ENCODE results near the gene LIPF. TPM values are rescaled to one million over a fixed set of nuclear protein-coding genes. Genes with fewer than 3 reads are reported as not detected.

The LIPF gene
- total and polyA plus RNA-seq, 2 donors from 2014 or later = not detected

- DNase-seq = no peak
Measured at GRCh38 chr10:88618496-88618895, 45.7 kb upstream of the LIPF start.

DNA sequence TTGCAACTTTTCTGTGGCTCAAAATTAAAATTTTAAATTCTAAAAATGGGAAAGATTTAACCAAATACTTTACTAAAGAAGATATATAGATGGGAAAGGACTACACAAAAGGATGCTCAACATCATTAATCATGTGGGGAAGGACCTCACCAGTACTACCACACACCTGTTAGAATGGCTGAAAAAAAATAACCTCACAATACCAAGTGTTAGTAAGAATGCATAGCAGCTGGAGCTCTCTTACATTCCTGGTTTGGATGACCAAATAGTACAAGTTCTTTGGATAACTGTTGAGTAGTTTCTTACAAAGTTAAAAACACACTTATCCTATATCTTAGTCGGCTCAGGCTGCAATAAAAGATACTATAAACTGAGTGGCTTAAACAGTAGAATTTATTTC, 43.8 kb upstream of the LIPF start:
- Histone ChIP-seq H3K36me3 (ENCODE audit: control insufficient read depth in 2 of 3, insufficient read depth in 3 of 3, low read length in 3 of 3) (no peaks in the 10 kb centered on the region), H3K9ac (ENCODE audit: low read length in 3 of 3) (no peak overlapping the region), H3K27me3 (ENCODE audit: control insufficient read depth, insufficient read depth, low read length) (no peaks in the 10 kb centered on the region), H3K4me1 (ENCODE audit: control insufficient read depth in 2 of 3, insufficient read depth in 2 of 3, low read depth in 1 of 3, low read length in 3 of 3) (no peaks in the 10 kb centered on the region), H3K4me3 (ENCODE audit: low read length in 3 of 3) (no peak overlapping the region), H3K9me3 (ENCODE audit: control insufficient read depth in 2 of 3, insufficient read depth in 1 of 3, low read length in 3 of 3) (no peaks in the 10 kb centered on the region), H3K27ac (ENCODE audit: low read depth in 2 of 2, low read length in 2 of 2) (no peak overlapping the region)
- FAIRE-seq (no peak), DNase-seq (no peak)
- intact Hi-C loops (cut with DNase I) = no loop called here
- TF ChIP-seq, protein P1, sequence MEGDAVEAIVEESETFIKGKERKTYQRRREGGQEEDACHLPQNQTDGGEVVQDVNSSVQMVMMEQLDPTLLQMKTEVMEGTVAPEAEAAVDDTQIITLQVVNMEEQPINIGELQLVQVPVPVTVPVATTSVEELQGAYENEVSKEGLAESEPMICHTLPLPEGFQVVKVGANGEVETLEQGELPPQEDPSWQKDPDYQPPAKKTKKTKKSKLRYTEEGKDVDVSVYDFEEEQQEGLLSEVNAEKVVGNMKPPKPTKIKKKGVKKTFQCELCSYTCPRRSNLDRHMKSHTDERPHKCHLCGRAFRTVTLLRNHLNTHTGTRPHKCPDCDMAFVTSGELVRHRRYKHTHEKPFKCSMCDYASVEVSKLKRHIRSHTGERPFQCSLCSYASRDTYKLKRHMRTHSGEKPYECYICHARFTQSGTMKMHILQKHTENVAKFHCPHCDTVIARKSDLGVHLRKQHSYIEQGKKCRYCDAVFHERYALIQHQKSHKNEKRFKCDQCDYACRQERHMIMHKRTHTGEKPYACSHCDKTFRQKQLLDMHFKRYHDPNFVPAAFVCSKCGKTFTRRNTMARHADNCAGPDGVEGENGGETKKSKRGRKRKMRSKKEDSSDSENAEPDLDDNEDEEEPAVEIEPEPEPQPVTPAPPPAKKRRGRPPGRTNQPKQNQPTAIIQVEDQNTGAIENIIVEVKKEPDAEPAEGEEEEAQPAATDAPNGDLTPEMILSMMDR (IDR thresholded peaks at IDR 0.05; ENCODE audit: borderline replicate concordance, extremely low read depth, insufficient read depth) = no peak

More at GRCh38 chr10:88618496-88618895, 45.7 kb upstream of the LIPF start:
- H3K27me3 ChIP-seq (ENCODE audit: control insufficient read depth, insufficient read depth, low read length) = no peaks in the 10 kb centered on the region
- H3K4me3 ChIP-seq (ENCODE audit: low read length in 3 of 3) = no peak overlapping the region
- no peaks in the 10 kb centered on the region for H3K4me1 ChIP-seq (ENCODE audit: control insufficient read depth in 2 of 3, insufficient read depth in 2 of 3, low read depth in 1 of 3, low read length in 3 of 3)
- no peak overlapping the region for H3K27ac ChIP-seq (ENCODE audit: low read depth in 2 of 2, low read length in 2 of 2)
- TF ChIP-seq, protein P1 (IDR thresholded peaks at IDR 0.05; ENCODE audit: borderline replicate concordance, extremely low read depth, insufficient read depth) = no peak
- no peaks in the 10 kb centered on the region for H3K36me3 ChIP-seq (ENCODE audit: control insufficient read depth in 2 of 3, insufficient read depth in 3 of 3, low read length in 3 of 3)
- no peaks in the 10 kb centered on the region for H3K9me3 ChIP-seq (ENCODE audit: control insufficient read depth in 2 of 3, insufficient read depth in 1 of 3, low read length in 3 of 3)
- intact Hi-C loops (cut with DNase I) = no loop called here
- H3K9ac ChIP-seq (ENCODE audit: low read length in 3 of 3) = no peak overlapping the region
- FAIRE-seq = no peak

DNA sequence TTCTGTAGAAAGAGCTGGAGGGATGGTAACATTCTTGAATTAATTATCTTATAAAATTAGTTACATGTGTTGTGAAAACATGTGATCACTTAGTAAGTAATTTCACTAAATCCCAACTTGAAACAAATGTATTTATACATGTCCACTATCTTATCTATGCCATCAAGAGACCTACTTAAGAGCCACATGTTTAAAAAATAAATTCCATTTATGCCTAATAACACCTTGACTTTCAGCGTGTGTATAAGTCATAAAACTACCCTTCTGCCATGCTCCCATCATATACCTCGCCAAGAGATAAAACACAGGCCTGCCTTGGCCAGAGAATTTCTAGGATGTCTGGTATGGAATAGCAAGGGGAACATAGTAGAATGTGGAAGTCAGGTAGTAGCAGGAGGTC, 40.4 kb upstream of the LIPF start:
- Histone ChIP-seq H3K4me3 (ENCODE audit: low read length in 3 of 3) (no peak overlapping the region), H3K9ac (ENCODE audit: low read length in 3 of 3) (no peak overlapping the region), H3K27me3 (ENCODE audit: control insufficient read depth, insufficient read depth, low read length) (no peaks in the 10 kb centered on the region), H3K4me1 (ENCODE audit: control insufficient read depth in 2 of 3, insufficient read depth in 2 of 3, low read depth in 1 of 3, low read length in 3 of 3) (no peaks in the 10 kb centered on the region), H3K27ac (ENCODE audit: low read depth in 2 of 2, low read length in 2 of 2) (no peak overlapping the region), H3K9me3 (ENCODE audit: control insufficient read depth in 2 of 3, insufficient read depth in 1 of 3, low read length in 3 of 3) (no peaks in the 10 kb centered on the region), H3K36me3 (ENCODE audit: control insufficient read depth in 2 of 3, insufficient read depth in 3 of 3, low read length in 3 of 3) (no peaks in the 10 kb centered on the region)
- no peak for FAIRE-seq
- intact Hi-C loops (cut with DNase I) = no loop called here
- TF ChIP-seq, protein P1 (IDR thresholded peaks at IDR 0.05; ENCODE audit: borderline replicate concordance, extremely low read depth, insufficient read depth) = no peak
- DNase-seq = no peak

DNA sequence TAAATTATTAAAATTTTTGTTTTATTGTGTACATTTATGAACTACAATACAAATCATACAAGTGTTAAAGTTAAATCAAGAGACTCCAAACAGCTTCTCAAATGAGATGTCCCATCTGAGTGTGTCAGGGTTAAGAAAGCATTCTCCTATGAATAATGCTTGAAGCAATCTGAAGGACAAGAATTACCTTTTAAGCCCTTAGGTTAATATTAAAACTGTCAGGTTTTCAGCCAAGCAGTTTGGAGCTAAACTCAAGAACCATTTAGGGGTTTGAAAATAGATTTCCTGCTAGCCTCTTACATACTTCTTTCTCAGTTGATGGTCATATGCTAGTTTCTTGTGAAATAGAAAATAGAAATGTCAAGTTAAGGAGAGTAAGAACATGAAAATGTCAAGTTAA, 39.4 kb upstream of the LIPF start:
- no peaks in the 10 kb centered on the region for H3K36me3 ChIP-seq (ENCODE audit: control insufficient read depth in 2 of 3, insufficient read depth in 3 of 3, low read length in 3 of 3)
- TF ChIP-seq, protein P1 (IDR thresholded peaks at IDR 0.05; ENCODE audit: borderline replicate concordance, extremely low read depth, insufficient read depth) = no peak
- H3K9me3 ChIP-seq (ENCODE audit: control insufficient read depth in 2 of 3, insufficient read depth in 1 of 3, low read length in 3 of 3) = no peaks in the 10 kb centered on the region
- no peak overlapping the region for H3K9ac ChIP-seq (ENCODE audit: low read length in 3 of 3)
- no peaks in the 10 kb centered on the region for H3K4me1 ChIP-seq (ENCODE audit: control insufficient read depth in 2 of 3, insufficient read depth in 2 of 3, low read depth in 1 of 3, low read length in 3 of 3)
- no peak overlapping the region for H3K4me3 ChIP-seq (ENCODE audit: low read length in 3 of 3)
- no peak for DNase-seq
- intact Hi-C loops (cut with DNase I) = no loop called here
- H3K27me3 ChIP-seq (ENCODE audit: control insufficient read depth, insufficient read depth, low read length) = no peaks in the 10 kb centered on the region
- no peak for FAIRE-seq
- no peak overlapping the region for H3K27ac ChIP-seq (ENCODE audit: low read depth in 2 of 2, low read length in 2 of 2)

Measured in kidney (tissue), 14 donors.